ENCODE results near the gene RAB23.

The RAB23 gene

DNA sequence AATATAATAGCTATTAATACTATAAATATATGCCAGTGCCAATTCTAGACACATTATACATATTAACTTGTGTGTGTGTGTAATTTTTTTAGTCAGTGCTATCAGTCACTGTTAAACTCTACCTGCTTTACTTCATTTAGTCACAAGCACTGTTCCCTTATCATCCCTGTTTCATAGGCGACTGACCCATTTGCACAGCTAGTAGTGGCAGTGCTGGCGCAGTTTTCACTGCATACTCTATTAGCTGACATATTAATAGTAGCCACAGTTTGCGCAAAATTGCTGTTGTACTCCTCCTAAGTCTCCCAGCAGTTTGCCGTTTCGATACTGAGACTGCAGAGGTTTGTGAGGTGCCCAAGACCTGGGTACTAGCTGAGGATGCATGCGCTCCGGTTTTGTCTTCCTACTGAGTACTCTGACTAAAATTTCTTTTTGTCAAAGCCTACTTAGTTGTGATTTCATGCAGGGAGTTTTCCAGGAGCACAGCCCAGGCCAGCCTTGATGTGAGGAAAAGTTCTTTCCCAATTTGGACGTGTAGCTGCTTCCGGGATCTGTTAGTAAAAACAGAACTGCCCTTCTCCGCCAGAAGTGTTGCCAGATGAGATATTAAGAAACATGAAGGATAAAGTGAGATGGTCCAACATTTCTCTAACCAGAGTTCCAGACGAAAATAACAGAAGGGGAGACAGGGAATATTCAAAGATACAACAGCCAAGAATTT is 44.4 kb downstream of the RAB23 start:
- no peak for DNase-seq (ENCODE audit: low read depth)
- no peak for TF ChIP-seq CTCF (IDR thresholded peaks at IDR 0.05; ENCODE audit: insufficient read depth, low read depth, low read length, missing control alignments)
- H3K4me3 ChIP-seq (ENCODE audit: low read length), result no peak overlapping the region

GRCh38 chr6:57174511-57174907 is 47.6 kb downstream of the RAB23 start:
- no peak overlapping the region for H3K4me3 ChIP-seq (ENCODE audit: low read length)
- TF ChIP-seq CTCF (IDR thresholded peaks at IDR 0.05; ENCODE audit: insufficient read depth, low read depth, low read length, missing control alignments), result no peak
- DNase-seq (ENCODE audit: low read depth), result no peak

- H3K4me3 ChIP-seq (ENCODE audit: low read length), result no peak overlapping the region
- TF ChIP-seq CTCF (IDR thresholded peaks at IDR 0.05; ENCODE audit: insufficient read depth, low read depth, low read length, missing control alignments), result no peak
- DNase-seq (ENCODE audit: low read depth), result peak; percentile 74
These were observed 48.1 kb downstream of the RAB23 start for GRCh38 chr6:57173886-57174510.

DNA sequence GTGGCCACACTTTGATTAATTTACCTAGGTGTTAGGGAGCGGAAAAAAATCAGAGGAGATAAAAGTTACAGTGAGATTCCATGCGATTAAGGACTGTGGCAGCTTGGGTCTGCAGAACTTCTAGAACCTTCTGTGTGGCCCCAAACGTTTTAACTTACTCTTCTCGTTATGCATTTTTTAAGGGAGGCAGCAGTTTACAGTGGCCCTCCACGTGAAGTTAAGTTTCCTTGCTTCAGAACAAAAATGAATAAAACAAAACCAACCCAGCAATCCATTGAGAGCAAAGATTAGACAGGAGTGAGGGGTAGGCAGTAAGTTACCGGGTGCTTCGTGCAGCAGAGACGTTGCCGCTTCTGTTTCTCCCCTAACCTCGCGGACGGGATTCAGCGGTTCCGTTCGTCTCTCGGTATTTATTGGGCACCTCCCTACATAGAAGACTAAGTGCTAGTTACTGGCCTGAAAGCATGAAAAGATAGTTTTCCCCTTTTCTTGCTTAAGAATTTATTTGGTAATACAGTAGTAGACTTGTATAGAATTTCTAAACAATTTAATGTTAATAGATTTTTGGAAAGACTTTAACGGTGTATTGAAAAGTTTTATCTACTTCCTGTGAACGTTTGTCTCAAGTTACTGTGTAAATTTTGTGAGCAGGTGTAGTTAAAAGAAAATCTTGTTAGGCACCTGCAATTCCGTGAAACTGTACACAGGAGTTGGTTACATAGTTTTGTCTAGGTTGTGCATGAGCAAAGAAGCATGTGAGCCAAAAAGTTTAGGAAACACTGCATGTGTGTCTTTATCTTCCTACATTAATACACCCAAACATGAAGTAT is 48.8 kb downstream of the RAB23 start:
- peak; percentile 32 for DNase-seq (ENCODE audit: low read depth)
- peak overlapping the region; percentile 51 for H3K4me3 ChIP-seq (ENCODE audit: low read length)
- no peak for TF ChIP-seq CTCF (IDR thresholded peaks at IDR 0.05; ENCODE audit: insufficient read depth, low read depth, low read length, missing control alignments)

DNA sequence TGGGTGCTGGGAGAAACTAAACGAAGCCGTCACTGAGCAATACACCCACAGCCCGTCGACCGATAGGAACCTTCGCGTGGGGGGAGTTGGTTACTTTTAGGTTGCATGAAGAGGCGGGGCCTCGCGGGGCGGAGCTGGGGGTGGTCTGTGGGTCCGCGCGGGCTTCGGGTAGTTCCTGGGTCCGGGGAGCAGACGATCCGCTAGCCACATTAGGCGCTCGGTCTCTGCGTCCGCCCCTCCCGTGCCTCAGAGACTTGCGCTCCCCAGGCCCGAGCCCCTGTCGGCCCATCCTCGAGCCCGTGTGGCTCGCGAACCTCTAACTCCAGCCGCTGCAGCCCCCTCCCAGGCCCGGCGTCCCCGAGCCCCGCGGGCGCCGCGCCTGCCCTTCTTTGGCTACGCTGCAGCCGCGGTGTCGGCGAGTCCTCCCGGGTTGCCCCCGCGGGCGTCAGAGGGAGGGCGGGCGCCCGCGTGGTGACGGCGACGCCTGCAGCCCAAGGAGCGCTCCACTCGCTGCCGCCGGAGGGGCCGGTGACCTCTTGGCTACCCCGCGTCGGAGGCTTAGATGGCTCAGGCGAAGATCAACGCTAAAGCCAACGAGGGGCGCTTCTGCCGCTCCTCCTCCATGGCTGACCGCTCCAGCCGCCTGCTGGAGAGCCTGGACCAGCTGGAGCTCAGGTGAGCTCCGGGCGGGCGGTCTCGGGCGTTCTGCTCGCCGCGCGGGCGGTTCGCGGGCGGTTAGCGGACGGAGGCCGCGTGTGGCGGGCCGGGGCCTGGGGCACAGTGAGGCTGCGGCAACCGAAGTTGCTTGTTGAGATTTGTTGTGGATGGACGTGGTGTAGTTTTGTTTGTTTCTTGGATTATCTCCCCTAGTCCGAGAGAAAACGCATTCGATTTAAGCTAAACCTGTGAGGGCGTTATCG is 49.7 kb downstream of the RAB23 start, which contains the start of gene BAG2:
BAG2 (plus strand) TSS at position 191 of the 920 bp plus-strand sequence; CDS start at position 563, 372 bp downstream.
- peak; percentile 57 for DNase-seq (ENCODE audit: low read depth)

More for the DNA sequence above, 49.7 kb downstream of the RAB23 start, which contains the start of gene BAG2:
- peak; percentile 6 for TF ChIP-seq CTCF (IDR thresholded peaks at IDR 0.05; ENCODE audit: insufficient read depth, low read depth, low read length, missing control alignments)
- peak within 1 kb of the TSS; percentile 51 for H3K4me3 ChIP-seq (ENCODE audit: low read length)
